ENCODE measurements around the gene CEBPB.

Gene CEBPB

DNA sequence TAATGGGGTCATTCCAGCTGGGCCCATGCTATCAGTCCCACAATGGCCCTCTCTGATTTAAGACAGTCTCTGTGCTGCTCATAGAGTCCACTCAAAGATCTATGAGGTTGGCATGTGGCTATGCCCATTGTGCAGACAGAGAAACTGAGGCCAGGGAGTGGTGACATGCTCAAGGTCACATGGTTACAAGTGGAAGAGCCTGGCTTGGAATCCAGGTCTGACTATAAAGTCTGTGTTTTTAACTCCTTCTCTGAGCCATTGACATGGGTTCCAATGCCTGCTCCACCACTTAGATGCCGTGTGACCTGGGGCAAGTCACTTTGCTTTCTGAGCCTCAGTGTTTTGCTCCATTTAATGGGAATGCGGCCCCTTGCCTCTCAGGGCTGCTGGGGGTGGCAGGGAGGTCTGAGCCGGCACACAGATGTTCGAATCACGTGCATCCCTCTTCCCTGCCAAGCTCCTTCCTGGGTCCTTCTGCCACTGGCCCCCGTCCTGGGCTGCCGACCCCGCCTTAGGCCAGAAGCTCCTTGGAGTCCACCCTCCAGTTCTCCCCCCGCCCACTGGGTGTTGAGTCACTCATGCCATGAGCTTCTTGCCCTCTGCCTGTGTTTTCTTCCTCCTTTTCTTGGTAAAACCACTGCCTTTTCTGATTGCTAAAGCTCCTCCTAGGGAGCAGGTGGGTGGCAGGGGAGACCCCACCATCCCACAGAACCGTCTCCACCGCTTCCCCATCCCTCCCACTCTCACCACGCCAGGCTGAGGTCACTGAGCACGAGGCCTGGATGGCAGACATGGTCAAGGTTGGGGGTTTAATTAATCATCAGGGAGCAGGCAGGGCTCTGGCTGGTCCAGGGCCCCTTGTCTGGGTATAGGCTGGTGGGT is 35.7 kb downstream of the CEBPB start:
- H3K4me3 ChIP-seq (ENCODE audit: low read depth, low read length): no peak overlapping the region
- TF ChIP-seq, protein P1, sequence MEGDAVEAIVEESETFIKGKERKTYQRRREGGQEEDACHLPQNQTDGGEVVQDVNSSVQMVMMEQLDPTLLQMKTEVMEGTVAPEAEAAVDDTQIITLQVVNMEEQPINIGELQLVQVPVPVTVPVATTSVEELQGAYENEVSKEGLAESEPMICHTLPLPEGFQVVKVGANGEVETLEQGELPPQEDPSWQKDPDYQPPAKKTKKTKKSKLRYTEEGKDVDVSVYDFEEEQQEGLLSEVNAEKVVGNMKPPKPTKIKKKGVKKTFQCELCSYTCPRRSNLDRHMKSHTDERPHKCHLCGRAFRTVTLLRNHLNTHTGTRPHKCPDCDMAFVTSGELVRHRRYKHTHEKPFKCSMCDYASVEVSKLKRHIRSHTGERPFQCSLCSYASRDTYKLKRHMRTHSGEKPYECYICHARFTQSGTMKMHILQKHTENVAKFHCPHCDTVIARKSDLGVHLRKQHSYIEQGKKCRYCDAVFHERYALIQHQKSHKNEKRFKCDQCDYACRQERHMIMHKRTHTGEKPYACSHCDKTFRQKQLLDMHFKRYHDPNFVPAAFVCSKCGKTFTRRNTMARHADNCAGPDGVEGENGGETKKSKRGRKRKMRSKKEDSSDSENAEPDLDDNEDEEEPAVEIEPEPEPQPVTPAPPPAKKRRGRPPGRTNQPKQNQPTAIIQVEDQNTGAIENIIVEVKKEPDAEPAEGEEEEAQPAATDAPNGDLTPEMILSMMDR (IDR thresholded peaks at IDR 0.05; ENCODE audit: borderline replicate concordance, insufficient read depth, low read depth, low read length): no peak

DNA sequence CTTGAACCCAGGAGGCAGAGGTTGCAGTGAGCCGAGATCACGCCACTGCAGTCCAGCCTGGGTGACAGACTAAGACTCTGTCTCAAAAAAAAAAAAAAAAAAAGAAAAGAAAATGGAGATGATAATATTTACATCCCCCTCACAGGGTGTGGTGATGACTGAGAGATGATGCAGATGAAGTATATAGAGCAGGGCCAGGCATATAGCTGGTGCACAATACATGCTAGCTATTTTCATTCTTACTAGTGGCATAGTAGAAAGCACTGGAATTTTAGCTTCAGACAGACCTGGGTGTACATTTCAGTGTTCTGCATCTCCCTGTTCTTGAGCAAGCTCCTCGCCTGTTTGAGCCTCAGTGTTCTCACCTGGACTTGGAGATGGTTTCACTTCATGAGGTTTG is 36.9 kb downstream of the CEBPB start:
- no peak overlapping the region for H3K4me3 ChIP-seq (ENCODE audit: low read depth, low read length)
- TF ChIP-seq, protein P1 (IDR thresholded peaks at IDR 0.05; ENCODE audit: borderline replicate concordance, insufficient read depth, low read depth, low read length): no peak

DNA sequence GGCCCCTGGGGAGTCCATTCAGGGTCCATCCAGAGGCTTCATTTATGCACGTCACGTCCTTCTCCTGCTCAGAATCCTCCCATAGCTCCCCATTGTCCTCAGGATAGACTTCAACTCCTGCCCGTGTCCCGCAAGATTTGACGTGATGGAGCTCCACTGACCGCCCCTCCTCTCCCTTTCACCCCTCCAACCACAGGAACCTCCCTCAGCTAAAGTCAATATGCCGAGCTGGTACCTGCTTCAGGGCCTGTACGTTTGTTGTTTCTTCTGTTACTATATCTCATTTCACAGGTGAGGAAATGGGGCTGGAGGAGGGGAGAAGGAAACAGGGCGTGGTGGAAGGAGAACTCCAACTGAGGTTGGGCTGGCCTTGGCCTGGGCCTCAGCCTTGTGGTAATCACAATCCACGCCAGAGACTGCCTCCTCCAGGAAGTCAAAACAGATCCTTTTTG is 38.6 kb downstream of the CEBPB start:
- TF ChIP-seq, protein P1 (IDR thresholded peaks at IDR 0.05; ENCODE audit: borderline replicate concordance, insufficient read depth, low read depth, low read length): no peak
- H3K4me3 ChIP-seq (ENCODE audit: low read depth, low read length): no peak overlapping the region

DNA sequence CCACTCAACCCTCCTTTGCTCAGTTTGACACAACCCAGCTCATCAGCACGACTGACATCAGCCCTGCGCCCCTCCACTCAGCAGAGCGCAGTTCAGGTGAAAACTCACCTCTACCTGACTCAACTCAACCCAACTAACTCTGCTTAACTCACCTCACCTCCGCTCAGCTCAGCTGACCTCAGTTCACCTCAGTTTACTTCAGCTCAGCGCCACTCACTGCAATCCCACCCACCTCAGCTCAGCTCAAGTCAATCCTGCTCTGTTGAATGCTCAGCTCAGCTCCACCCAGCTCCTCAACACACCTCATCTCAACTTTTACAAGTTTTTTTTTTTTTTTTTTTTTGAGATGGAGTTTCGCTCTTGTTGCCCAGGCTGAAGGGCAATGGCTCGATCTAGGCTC is 39.6 kb downstream of the CEBPB start:
- TF ChIP-seq, protein P1 (IDR thresholded peaks at IDR 0.05; ENCODE audit: borderline replicate concordance, insufficient read depth, low read depth, low read length): no peak
- no peak overlapping the region for H3K4me3 ChIP-seq (ENCODE audit: low read depth, low read length)

DNA sequence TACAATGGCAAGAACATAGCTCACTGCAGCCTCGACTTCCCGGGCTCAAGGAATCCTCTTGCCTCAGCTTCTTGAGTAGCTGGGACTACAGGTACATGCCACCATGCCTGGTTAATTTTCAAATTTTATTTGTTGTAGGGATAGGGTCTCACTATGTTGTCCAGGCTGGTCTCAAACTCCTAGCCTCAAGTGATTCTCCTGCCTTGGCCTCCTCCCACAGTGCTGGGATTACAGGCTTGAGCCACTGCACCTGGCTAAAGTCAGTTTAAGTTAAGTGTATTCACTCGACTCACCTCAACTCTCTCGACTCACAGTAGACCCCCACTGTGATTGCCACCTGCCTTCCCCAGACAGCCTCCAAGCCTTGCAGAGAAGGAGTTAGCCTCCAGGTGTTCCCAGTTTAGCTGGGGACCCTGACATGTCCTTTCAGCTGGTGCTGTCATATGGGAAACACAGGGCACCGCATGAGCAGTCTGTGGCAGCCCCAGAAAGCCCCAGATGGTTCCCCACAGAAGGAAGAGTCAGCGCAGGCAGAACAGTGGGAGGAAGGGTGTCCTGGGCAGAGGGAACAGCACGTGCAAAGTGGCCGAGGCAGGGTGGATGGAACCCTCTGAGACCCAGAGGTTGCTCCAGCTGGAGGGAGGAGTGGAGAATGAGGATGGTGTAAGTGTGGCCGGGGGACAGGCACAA is 40.4 kb downstream of the CEBPB start:
- TF ChIP-seq, protein P1 (IDR thresholded peaks at IDR 0.05; ENCODE audit: borderline replicate concordance, insufficient read depth, low read depth, low read length): no peak
- H3K4me3 ChIP-seq (ENCODE audit: low read depth, low read length): no peak overlapping the region

DNA sequence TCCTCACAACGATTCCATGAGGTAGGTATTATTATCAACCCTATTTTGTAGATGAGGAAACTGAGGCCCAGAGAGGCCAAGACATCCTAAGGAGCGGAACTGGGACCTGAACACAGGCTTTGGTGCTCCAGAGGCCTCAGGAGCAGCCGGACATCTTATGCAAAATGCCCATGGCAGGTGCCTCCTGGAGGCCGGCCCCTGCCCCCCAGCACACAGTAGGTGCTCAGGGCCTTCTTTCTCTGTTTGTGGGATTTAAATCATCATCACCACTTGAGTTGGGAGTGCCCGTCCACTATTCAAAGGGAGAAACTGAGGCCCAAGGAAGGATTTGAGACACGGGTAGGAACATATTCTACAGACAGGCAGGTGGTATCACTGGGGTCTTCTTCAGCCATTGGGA is 41.2 kb downstream of the CEBPB start:
- no peak overlapping the region for H3K4me3 ChIP-seq (ENCODE audit: low read depth, low read length)
- TF ChIP-seq, protein P1 (IDR thresholded peaks at IDR 0.05; ENCODE audit: borderline replicate concordance, insufficient read depth, low read depth, low read length): no peak
